Hepatocyte (in vitro differentiated cells): ENCODE results near the gene SNX9.

Source experiments
- CTCF ChIP-seq: fragments of 200-600 bp; sonication (generic); IDR thresholded peaks from 2 replicates; pipeline ENCODE4 v1.5.1; 2016; ENCODE audit warnings: antibody characterized with exemption, mild to moderate bottlenecking; ENCODE audit not compliant: poor library complexity
- EZH2phosphoT487 ChIP-seq: fragments of 200-600 bp; sonication (generic); IDR thresholded peaks from one replicate; pipeline ENCODE4 v1.6.1; 2018; ENCODE audit warnings: antibody characterized with exemption, mild to moderate bottlenecking, low read depth, moderate library complexity; ENCODE audit not compliant: unreplicated experiment, severe bottlenecking

GRCh38 chr6:157775376-157775775, 47.7 kb upstream of the SNX9 start:
- no peak for TF ChIP-seq CTCF
- no peak for TF ChIP-seq EZH2phosphoT487
